Glomerular visceral epithelial cell (primary cell): ENCODE data around the gene NARS2.

Experiments
- DNase-seq: peaks from one replicate; pipeline ENCODE4 v3.0.0-alpha.2; 2016; ENCODE audit errors: extremely low spot score

The NARS2 gene

GRCh38 chr11:78438298-78438975, 136.2 kb downstream of the NARS2 start:
- no peak for DNase-seq

GRCh38 chr11:78432956-78433355, 141.7 kb downstream of the NARS2 start:
- no peak for DNase-seq

GRCh38 chr11:78432058-78432515, 142.6 kb downstream of the NARS2 start:
- DNase-seq, result peak; percentile 3

GRCh38 chr11:78429660-78430059, 145.0 kb downstream of the NARS2 start:
- DNase-seq, result no peak

GRCh38 chr11:78429209-78429608, 145.5 kb downstream of the NARS2 start:
- no peak for DNase-seq

- no peak for DNase-seq
These were observed 145.9 kb downstream of the NARS2 start for GRCh38 chr11:78428773-78429172.

GRCh38 chr11:78428266-78428636, 146.4 kb downstream of the NARS2 start:
- no peak for DNase-seq

GRCh38 chr11:78427615-78428265, 146.9 kb downstream of the NARS2 start:
- DNase-seq, result no peak

GRCh38 chr11:78426845-78427244, 147.8 kb downstream of the NARS2 start:
- no peak for DNase-seq

- no peak for DNase-seq
These were observed 149.1 kb downstream of the NARS2 start for GRCh38 chr11:78425399-78426070.

- no peak for DNase-seq
These were observed 150.1 kb downstream of the NARS2 start for GRCh38 chr11:78424334-78425270.

- no peak for DNase-seq
These were observed 151.4 kb downstream of the NARS2 start for GRCh38 chr11:78423241-78423640.

GRCh38 chr11:78420796-78421209, 153.9 kb downstream of the NARS2 start:
- peak; percentile 54 for DNase-seq

- DNase-seq, result peak; percentile 70
These were observed 154.4 kb downstream of the NARS2 start for GRCh38 chr11:78420255-78420764.

- peak; percentile 74 for DNase-seq
These were observed 155.3 kb downstream of the NARS2 start for GRCh38 chr11:78419327-78419726.

GRCh38 chr11:78418584-78419211, 156.0 kb downstream of the NARS2 start:
- DNase-seq, result no peak

- peak; percentile 81 for DNase-seq
These were observed 156.6 kb downstream of the NARS2 start for GRCh38 chr11:78417888-78418583.

GRCh38 chr11:78417175-78417887, 157.3 kb downstream of the NARS2 start, which contains the start of gene GAB2:
Gene GAB2 (minus strand): TSS chr11:78417820. CDS start chr11:78417720, 100 bp downstream.
- DNase-seq, result no peak

GRCh38 chr11:78416285-78417174, 158.1 kb downstream of the NARS2 start:
- peak; percentile 77 for DNase-seq
